Measurements from ENCODE around the gene RD3L. TPM values are rescaled to one million over a fixed set of nuclear protein-coding genes. Genes with fewer than 3 reads are reported as not detected.

Gene RD3L
- total RNA-seq, 1 donor = not detected

GRCh38 chr14:103935102-103935501 is 7.2 kb downstream of the RD3L start:
- H3K9me3 ChIP-seq (ENCODE audit: low read depth, low read length) = no peaks in the 10 kb centered on the region
- no peak for DNase-seq (ENCODE audit: insufficient read length, low spot score, missing footprints)
- no peak for TF ChIP-seq CTCF (IDR thresholded peaks at IDR 0.05; ENCODE audit: extremely low read depth, low read depth, low read length)
- peaks cover 7% of the 10 kb centered on the region for H3K27me3 ChIP-seq (ENCODE audit: insufficient read depth, low read length)
- H3K79me2 ChIP-seq (ENCODE audit: insufficient read depth, low read length) = no peaks in the 10 kb centered on the region
- no peaks in the 10 kb centered on the region for H3K4me1 ChIP-seq (ENCODE audit: insufficient read depth, low read length)
- H3K4me3 ChIP-seq (ENCODE audit: insufficient read depth, low read length) = no peak overlapping the region
- no peaks in the 10 kb centered on the region for H3K36me3 ChIP-seq (ENCODE audit: insufficient read depth, low read length)
- no peak overlapping the region for H2AFZ ChIP-seq (ENCODE audit: low read length)
- H3K27ac ChIP-seq (ENCODE audit: low read depth, low read length) = no peak overlapping the region
- H4K20me1 ChIP-seq (ENCODE audit: insufficient read depth, low read length) = no peaks in the 10 kb centered on the region
- H3K4me2 ChIP-seq (ENCODE audit: insufficient read depth, low read length) = no peak overlapping the region

GRCh38 chr14:103932791-103933490 is 9.4 kb downstream of the RD3L start:
- DNase-seq (ENCODE audit: insufficient read length, low spot score, missing footprints) = no peak
- Histone ChIP-seq H3K4me2 (ENCODE audit: insufficient read depth, low read length) (no peak overlapping the region), H3K36me3 (ENCODE audit: insufficient read depth, low read length) (no peaks in the 10 kb centered on the region), H3K9me3 (ENCODE audit: low read depth, low read length) (no peaks in the 10 kb centered on the region), H4K20me1 (ENCODE audit: insufficient read depth, low read length) (no peaks in the 10 kb centered on the region), H3K27ac (ENCODE audit: low read depth, low read length) (no peak overlapping the region), H2AFZ (ENCODE audit: low read length) (no peak overlapping the region), H3K4me1 (ENCODE audit: insufficient read depth, low read length) (no peaks in the 10 kb centered on the region), H3K27me3 (ENCODE audit: insufficient read depth, low read length) (no peaks in the 10 kb centered on the region), H3K79me2 (ENCODE audit: insufficient read depth, low read length) (no peaks in the 10 kb centered on the region), H3K4me3 (ENCODE audit: insufficient read depth, low read length) (no peak overlapping the region)
- no peak for TF ChIP-seq CTCF (IDR thresholded peaks at IDR 0.05; ENCODE audit: extremely low read depth, low read depth, low read length)

- Histone ChIP-seq H3K79me2 (ENCODE audit: insufficient read depth, low read length) (no peaks in the 10 kb centered on the region), H3K4me1 (ENCODE audit: insufficient read depth, low read length) (no peaks in the 10 kb centered on the region), H3K27me3 (ENCODE audit: insufficient read depth, low read length) (no peaks in the 10 kb centered on the region), H3K36me3 (ENCODE audit: insufficient read depth, low read length) (no peaks in the 10 kb centered on the region), H4K20me1 (ENCODE audit: insufficient read depth, low read length) (no peaks in the 10 kb centered on the region), H2AFZ (ENCODE audit: low read length) (no peak overlapping the region), H3K4me2 (ENCODE audit: insufficient read depth, low read length) (no peak overlapping the region), H3K4me3 (ENCODE audit: insufficient read depth, low read length) (no peak overlapping the region), H3K27ac (ENCODE audit: low read depth, low read length) (no peak overlapping the region), H3K9me3 (ENCODE audit: low read depth, low read length) (no peaks in the 10 kb centered on the region)
- no peak for DNase-seq (ENCODE audit: insufficient read length, low spot score, missing footprints)
- TF ChIP-seq CTCF (IDR thresholded peaks at IDR 0.05; ENCODE audit: extremely low read depth, low read depth, low read length) = no peak
Observed at GRCh38 chr14:103931422-103931821, 10.9 kb downstream of the RD3L start.

GRCh38 chr14:103930051-103930604 is 12.2 kb downstream of the RD3L start:
- Histone ChIP-seq H3K36me3 (ENCODE audit: insufficient read depth, low read length) (no peaks in the 10 kb centered on the region), H3K4me3 (ENCODE audit: insufficient read depth, low read length) (no peak overlapping the region), H3K4me1 (ENCODE audit: insufficient read depth, low read length) (no peaks in the 10 kb centered on the region), H4K20me1 (ENCODE audit: insufficient read depth, low read length) (no peaks in the 10 kb centered on the region), H3K79me2 (ENCODE audit: insufficient read depth, low read length) (no peaks in the 10 kb centered on the region), H3K27me3 (ENCODE audit: insufficient read depth, low read length) (no peaks in the 10 kb centered on the region), H2AFZ (ENCODE audit: low read length) (no peak overlapping the region), H3K9me3 (ENCODE audit: low read depth, low read length) (no peaks in the 10 kb centered on the region), H3K27ac (ENCODE audit: low read depth, low read length) (no peak overlapping the region), H3K4me2 (ENCODE audit: insufficient read depth, low read length) (no peak overlapping the region)
- no peak for TF ChIP-seq CTCF (IDR thresholded peaks at IDR 0.05; ENCODE audit: extremely low read depth, low read depth, low read length)
- no peak for DNase-seq (ENCODE audit: insufficient read length, low spot score, missing footprints)
